HepG2 (cell line): ENCODE data around the gene ATP1B2. TPM values are rescaled to one million over a fixed set of nuclear protein-coding genes. Genes with fewer than 3 reads are reported as not detected.

Experiments used
- CAMTA2 ChIP-seq: sonication (generic); formaldehyde crosslinking; IDR thresholded peaks from 2 replicates; pipeline ENCODE4 v1.4.0; 2020; ENCODE audit warnings: mild to moderate bottlenecking, missing genetic modification reagents, borderline replicate concordance
- CBX2 ChIP-seq, 2 experiments: fragments of 200-600 bp in 1 of 2; sonication (generic); formaldehyde crosslinking in 1 of 2; IDR thresholded peaks; 2 replicates each; pipeline versions ENCODE4 v1.7.0 to v1.8.1; 2018 to 2022; ENCODE audit warnings: low read depth in 2 of 2, low read length in 1 of 2, mild to moderate bottlenecking in 1 of 2, missing genetic modification reagents in 1 of 2
- CHD4 ChIP-seq: fragments of 200-600 bp; sonication (generic); IDR thresholded peaks from 2 replicates; pipeline ENCODE4 v1.7.0; 2017; ENCODE audit warnings: mild to moderate bottlenecking, low read length, borderline replicate concordance
- FOXC1 ChIP-seq: sonication (generic); formaldehyde crosslinking; IDR thresholded peaks from 2 replicates; pipeline ENCODE4 v1.8.0; 2022; ENCODE audit warnings: mild to moderate bottlenecking, missing genetic modification reagents, borderline replicate concordance
- HDAC6 ChIP-seq: fragments of 200-600 bp; sonication (generic); IDR thresholded peaks from 2 replicates; pipeline ENCODE4 v1.7.0; 2017; ENCODE audit warnings: mild to moderate bottlenecking, antibody characterized with exemption, low read length, low read depth
- HNRNPL ChIP-seq: fragments of 200-400 bp; formaldehyde crosslinking; IDR thresholded peaks from 2 replicates; pipeline ENCODE4 v1.6.1; 2017; ENCODE audit warnings: mild to moderate bottlenecking, low read depth, low read length
- HOXA5 ChIP-seq: sonication (generic); formaldehyde crosslinking; IDR thresholded peaks from 2 replicates; pipeline ENCODE4 v1.4.0; 2020; ENCODE audit warnings: missing genetic modification reagents
- NCOA2 ChIP-seq: sonication (generic); formaldehyde crosslinking; IDR thresholded peaks from 2 replicates; pipeline ENCODE4 v1.8.0; 2022; ENCODE audit warnings: inconsistent platforms
- NR1H2 ChIP-seq: sonication (generic); formaldehyde crosslinking; IDR thresholded peaks from 2 replicates; pipeline ENCODE4 v1.8.1; 2022; ENCODE audit warnings: low read depth, missing genetic modification reagents, borderline replicate concordance
- PAXIP1 ChIP-seq: sonication (generic); formaldehyde crosslinking; conservative IDR thresholded peaks from 2 replicates; pipeline ENCODE4 v1.4.0; 2020; ENCODE audit warnings: mild to moderate bottlenecking, missing genetic modification reagents, moderate library complexity
- PBX2 ChIP-seq: IDR thresholded peaks from 2 replicates; pipeline ENCODE4 v1.6.1; 2016; ENCODE audit warnings: control low read depth
- POGZ ChIP-seq: sonication (generic); formaldehyde crosslinking; IDR thresholded peaks from 2 replicates; pipeline ENCODE4 v1.4.0; 2020; ENCODE audit warnings: mild to moderate bottlenecking, missing genetic modification reagents
- SNAI1 ChIP-seq: sonication (generic); formaldehyde crosslinking; IDR thresholded peaks from 2 replicates; pipeline ENCODE4 v1.5.0; 2020; ENCODE audit warnings: mild to moderate bottlenecking, missing genetic modification reagents, borderline replicate concordance
- WIZ ChIP-seq: sonication (generic); formaldehyde crosslinking; IDR thresholded peaks from 2 replicates; pipeline ENCODE4 v1.5.1; 2020; ENCODE audit warnings: mild to moderate bottlenecking, missing genetic modification reagents
- ZFP82 ChIP-seq: sonication (generic); formaldehyde crosslinking; IDR thresholded peaks from 2 replicates; pipeline ENCODE4 v1.5.1; 2020; ENCODE audit warnings: mild to moderate bottlenecking, missing genetic modification reagents, borderline replicate concordance
- ZNF124 ChIP-seq: sonication (generic); formaldehyde crosslinking; IDR thresholded peaks from 2 replicates; pipeline ENCODE4 v1.4.0; 2020; ENCODE audit warnings: missing genetic modification reagents
- ZNF160 ChIP-seq: sonication (generic); formaldehyde crosslinking; IDR thresholded peaks from 2 replicates; pipeline ENCODE4 v1.8.0; 2022; ENCODE audit warnings: mild to moderate bottlenecking, inconsistent platforms, missing genetic modification reagents
- ZNF543 ChIP-seq: sonication (generic); formaldehyde crosslinking; IDR thresholded peaks from 2 replicates; pipeline ENCODE4 v1.4.0; 2020; ENCODE audit warnings: mild to moderate bottlenecking, missing genetic modification reagents
- ZSCAN9 ChIP-seq: IDR thresholded peaks from 2 replicates; pipeline ENCODE4 v1.6.1; 2016; ENCODE audit warnings: borderline replicate concordance
- polyA plus RNA-seq, 8 experiments: library from polyadenylated mRNA; depleted of rRNA in 3 of 8; stranded (reverse) in 7 of 8; unstranded in 1 of 8; fragments of >200 nt; fragmentation: Illumina TruSeq in 4 of 8; extraction: Trizol in 4 of 8; gene quantifications; 2 replicates each; pipeline versions ENCODE4 v1.2.1 to v1.2.3, GENCODE V29; 2011 to 2016; ENCODE audit warnings: low read depth in 4 of 8, missing spikeins in 1 of 8, mixed read lengths in 1 of 8; ENCODE audit not compliant: insufficient read depth in 1 of 8
- total RNA-seq, 5 experiments: library from RNA; depleted of rRNA; stranded (reverse); fragments of >200 nt; fragmentation: Illumina TruSeq; extraction: Trizol; gene quantifications; 2 replicates each; pipeline ENCODE4 v1.2.3, GENCODE V29; 2016; ENCODE audit warnings: low read depth in 1 of 5
- TF ChIP-seq, protein P1 (sequence below): IDR thresholded peaks from 2 replicates; pipeline ENCODE4 v1.6.1; 2016; ENCODE audit warnings: mild to moderate bottlenecking, missing biosample characterization, missing genetic modification reagents
- TF ChIP-seq, protein P2 (sequence below): sonication (generic); formaldehyde crosslinking; conservative IDR thresholded peaks from 2 replicates; pipeline ENCODE4 v1.4.0; 2020; ENCODE audit warnings: missing genetic modification reagents

ATP1B2 gene
- total and polyA plus RNA-seq, 2 of the 13 experiments (the other 11 are each of a cell fraction or from before 2014, with no cell fraction given): not detected

DNA sequence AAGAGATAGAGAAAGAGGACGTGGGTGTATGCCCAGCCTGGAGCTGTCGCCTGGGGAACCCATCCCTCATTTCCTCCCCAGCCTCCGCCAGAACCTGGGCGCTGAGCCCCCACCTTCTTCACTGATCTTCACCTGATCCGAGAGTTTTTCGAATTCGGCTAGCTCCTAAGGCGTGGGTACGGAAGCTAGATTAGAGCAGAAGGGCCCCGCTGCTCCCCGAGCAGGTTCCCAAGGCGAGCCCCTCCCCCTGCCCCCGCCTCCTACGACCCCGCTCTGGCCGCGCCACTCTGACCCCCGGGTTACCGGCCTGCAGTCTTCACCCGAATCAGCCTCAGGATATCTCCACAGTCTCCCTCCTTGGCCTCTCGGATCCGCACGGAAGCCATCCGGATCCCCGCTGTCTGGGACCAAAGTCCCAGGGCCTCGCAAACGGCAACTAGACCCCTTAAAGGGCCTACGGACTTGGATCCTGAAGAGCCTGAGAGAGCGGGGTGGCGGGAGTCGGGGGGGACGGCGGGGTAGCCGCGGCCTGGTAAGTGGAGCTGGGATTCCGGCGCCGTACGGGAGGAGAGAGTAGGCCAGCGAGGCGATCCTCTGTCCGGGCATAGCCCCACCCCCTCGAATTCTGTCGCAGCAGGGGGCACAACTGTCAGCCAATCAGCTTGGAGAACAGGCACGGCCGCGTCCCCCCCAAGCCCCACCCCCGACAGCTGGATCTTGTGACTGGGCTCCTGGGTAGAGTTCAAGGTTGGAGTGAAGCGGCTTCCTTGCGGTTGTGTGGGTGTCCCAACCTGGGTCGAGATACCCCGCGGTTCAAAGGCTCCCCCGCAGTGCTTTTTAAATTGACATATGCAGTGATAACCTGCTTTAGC is 23.2 kb upstream of the ATP1B2 start, which contains the start of gene SAT2 (continued):
- TF ChIP-seq CHD4 (peak; percentile 17; the same call in 1 of the 2 replicates), HDAC6 (no peak), ZNF543 (0 out of 2 replicates have a peak, but pooled peaks have one; percentile 59), HNRNPL (0 out of 2 replicates have a peak, but pooled peaks have one; percentile 50), PBX2 (CRISPR knock-in tag) (no peak), SNAI1 (CRISPR knock-in tag) (peak; percentile 73; the same call in 1 of the 2 replicates), ZFP82 (CRISPR knock-in tag) (peak; percentile 37; the same call in 1 of the 2 replicates), ZNF160 (CRISPR knock-in tag) (no peak), NR1H2 (CRISPR knock-in tag) (no peak), HOXA5 (CRISPR knock-in tag) (peak; percentile 46; the same call in 1 of the 2 replicates), CBX2 (IDR thresholded peaks at IDR 0.05; ENCODE audit: low read depth, low read length) (no peak), CBX2 (CRISPR knock-in tag; IDR thresholded peaks at IDR 0.05; ENCODE audit: low read depth) (no peak), POGZ (CRISPR knock-in tag) (peak; percentile 62; the same call in 1 of the 2 replicates), FOXC1 (CRISPR knock-in tag) (0 out of 2 replicates have a peak, but pooled peaks have one; percentile 34), WIZ (no peak), ZNF124 (no peak), CAMTA2 (CRISPR knock-in tag) (no peak), PAXIP1 (CRISPR knock-in tag) (peak; percentile 81), ZSCAN9 (peak; percentile 61; the same call in 1 of the 2 replicates), NCOA2 (CRISPR knock-in tag) (peak; percentile 69)
- TF ChIP-seq, protein P1, sequence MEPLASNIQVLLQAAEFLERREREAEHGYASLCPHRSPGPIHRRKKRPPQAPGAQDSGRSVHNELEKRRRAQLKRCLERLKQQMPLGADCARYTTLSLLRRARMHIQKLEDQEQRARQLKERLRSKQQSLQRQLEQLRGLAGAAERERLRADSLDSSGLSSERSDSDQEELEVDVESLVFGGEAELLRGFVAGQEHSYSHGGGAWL: peak; percentile 67; the same call in 1 of the 2 replicates
- TF ChIP-seq, protein P2, sequence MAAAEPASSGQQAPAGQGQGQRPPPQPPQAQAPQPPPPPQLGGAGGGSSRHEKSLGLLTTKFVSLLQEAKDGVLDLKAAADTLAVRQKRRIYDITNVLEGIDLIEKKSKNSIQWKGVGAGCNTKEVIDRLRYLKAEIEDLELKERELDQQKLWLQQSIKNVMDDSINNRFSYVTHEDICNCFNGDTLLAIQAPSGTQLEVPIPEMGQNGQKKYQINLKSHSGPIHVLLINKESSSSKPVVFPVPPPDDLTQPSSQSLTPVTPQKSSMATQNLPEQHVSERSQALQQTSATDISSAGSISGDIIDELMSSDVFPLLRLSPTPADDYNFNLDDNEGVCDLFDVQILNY (CRISPR knock-in tag): no peak
